ENCODE measurements around the gene RAB13. TPM values are rescaled to one million over a fixed set of nuclear protein-coding genes. Genes with fewer than 3 reads are reported as not detected.
A peak's percentile ranks its signal among the peaks of the same experiment; 100 is the strongest.

RAB13 gene
- total RNA-seq, 1 donor from 2014 or later = 145 TPM

DNA sequence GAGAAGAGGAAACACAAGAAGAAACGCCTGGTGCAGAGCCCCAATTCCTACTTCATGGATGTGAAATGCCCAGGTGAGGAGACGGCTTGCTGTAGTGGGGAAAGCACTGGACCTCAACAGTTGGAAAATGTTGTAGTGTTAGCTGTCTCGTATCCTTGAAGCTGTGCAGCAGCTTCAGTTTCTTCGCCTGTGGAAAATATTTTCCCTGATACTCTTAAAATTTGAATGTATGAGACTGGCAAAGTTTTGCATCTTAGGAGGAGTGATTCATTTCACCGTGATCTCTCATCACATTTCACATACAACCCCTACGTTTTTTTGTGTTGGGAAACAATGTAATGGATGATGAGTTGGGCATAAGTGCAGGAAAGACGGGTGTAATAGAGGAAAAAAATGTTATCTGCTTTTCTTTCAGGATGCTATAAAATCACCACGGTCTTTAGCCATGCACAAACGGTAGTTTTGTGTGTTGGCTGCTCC lies 5.1 kb upstream of the RAB13 start:
- Histone ChIP-seq H3K9me3 (ENCODE audit: insufficient read depth, low read depth, low read length) (no peaks in the 10 kb centered on the region), H3K36me3 (ENCODE audit: insufficient read depth, low read length) (peaks cover 22% of the 10 kb centered on the region), H3K4me3 (ENCODE audit: insufficient read depth, low read depth, low read length) (peak overlapping the region; percentile 88), H2AFZ (ENCODE audit: low read depth, low read length) (no peak overlapping the region), H4K20me1 (ENCODE audit: insufficient read depth, low read length) (peaks cover 25% of the 10 kb centered on the region), H3K4me1 (ENCODE audit: insufficient read depth, low read length) (peaks cover 20% of the 10 kb centered on the region), H3K27ac (ENCODE audit: low read depth, low read length) (peak overlapping the region; percentile 92), H3K79me2 (ENCODE audit: insufficient read depth, low read length) (peaks cover 22% of the 10 kb centered on the region), H3K9ac (ENCODE audit: low read length) (peak overlapping the region; percentile 95), H3K27me3 (ENCODE audit: insufficient read depth, low read length) (no peaks in the 10 kb centered on the region), H3K4me2 (ENCODE audit: low read length) (peak overlapping the region; percentile 92)
- DNase-seq (ENCODE audit: low read depth) (no peak), FAIRE-seq (no peak)
- Mint-ChIP-seq H3K27ac (ENCODE audit: unreplicated experiment) (peak overlapping the region; percentile 96), H3K36me3 (ENCODE audit: low read depth, unreplicated experiment) (peaks cover 15% of the 10 kb centered on the region), H3K4me1 (ENCODE audit: low read depth, unreplicated experiment) (peaks cover 16% of the 10 kb centered on the region), H3K4me3 (ENCODE audit: unreplicated experiment) (peak overlapping the region; percentile 96), H3K27me3 (ENCODE audit: low read depth, unreplicated experiment) (no peaks in the 10 kb centered on the region), H3K9me3 (ENCODE audit: unreplicated experiment) (peaks cover 2% of the 10 kb centered on the region)
- no peak for TF ChIP-seq EZH2 (IDR thresholded peaks at IDR 0.05; ENCODE audit: insufficient read depth, low read length)
- TF ChIP-seq, protein P1, sequence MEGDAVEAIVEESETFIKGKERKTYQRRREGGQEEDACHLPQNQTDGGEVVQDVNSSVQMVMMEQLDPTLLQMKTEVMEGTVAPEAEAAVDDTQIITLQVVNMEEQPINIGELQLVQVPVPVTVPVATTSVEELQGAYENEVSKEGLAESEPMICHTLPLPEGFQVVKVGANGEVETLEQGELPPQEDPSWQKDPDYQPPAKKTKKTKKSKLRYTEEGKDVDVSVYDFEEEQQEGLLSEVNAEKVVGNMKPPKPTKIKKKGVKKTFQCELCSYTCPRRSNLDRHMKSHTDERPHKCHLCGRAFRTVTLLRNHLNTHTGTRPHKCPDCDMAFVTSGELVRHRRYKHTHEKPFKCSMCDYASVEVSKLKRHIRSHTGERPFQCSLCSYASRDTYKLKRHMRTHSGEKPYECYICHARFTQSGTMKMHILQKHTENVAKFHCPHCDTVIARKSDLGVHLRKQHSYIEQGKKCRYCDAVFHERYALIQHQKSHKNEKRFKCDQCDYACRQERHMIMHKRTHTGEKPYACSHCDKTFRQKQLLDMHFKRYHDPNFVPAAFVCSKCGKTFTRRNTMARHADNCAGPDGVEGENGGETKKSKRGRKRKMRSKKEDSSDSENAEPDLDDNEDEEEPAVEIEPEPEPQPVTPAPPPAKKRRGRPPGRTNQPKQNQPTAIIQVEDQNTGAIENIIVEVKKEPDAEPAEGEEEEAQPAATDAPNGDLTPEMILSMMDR (IDR thresholded peaks at IDR 0.05; ENCODE audit: insufficient read depth, low read depth, low read length) = no peak

DNA sequence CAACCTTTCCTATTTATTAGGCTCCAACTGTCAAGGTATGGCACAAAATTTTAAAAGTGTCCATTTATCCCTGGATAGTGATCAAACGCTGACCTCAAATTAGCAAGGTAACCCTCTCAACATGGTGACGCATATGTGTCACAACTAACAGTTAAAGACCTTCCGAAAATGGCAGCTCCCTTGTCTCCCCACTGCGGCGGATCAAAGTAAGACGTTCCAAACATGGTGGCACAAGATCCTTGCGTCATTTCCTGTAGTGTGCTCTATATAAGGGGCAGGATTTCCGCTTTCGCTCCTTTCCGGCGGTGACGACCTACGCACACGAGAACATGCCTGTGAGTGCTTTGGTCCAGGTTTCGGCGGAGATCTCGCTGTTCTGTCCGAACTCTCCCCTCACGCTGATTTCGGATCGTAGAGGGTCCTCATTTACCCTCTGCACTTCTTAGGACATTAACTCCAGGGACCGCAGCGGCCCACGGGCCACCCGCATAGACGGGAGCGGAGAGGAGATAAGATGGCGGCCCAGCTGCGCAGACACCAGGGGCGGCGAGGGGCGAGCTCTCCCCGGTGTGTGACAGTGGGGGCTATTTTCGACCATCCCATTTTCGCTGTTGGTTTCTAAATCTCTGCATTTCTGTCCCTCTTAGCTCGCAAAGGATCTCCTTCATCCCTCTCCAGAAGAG lies 4.5 kb upstream of the RAB13 start, which contains the start of gene RPS27:
Gene RPS27 (plus strand): TSS at position 295 of the 683 bp plus-strand sequence. CDS start 35 bp downstream, at position 330.
- H3K4me2 ChIP-seq (ENCODE audit: low read length) = peak within 1 kb of the TSS; percentile 92
- H3K27me3 Mint-ChIP-seq (ENCODE audit: low read depth, unreplicated experiment) = no peaks in the 10 kb centered on the region
- H3K79me2 ChIP-seq (ENCODE audit: insufficient read depth, low read length) = peaks cover 26% of the 10 kb centered on the region
- H3K36me3 ChIP-seq (ENCODE audit: insufficient read depth, low read length) = peaks cover 22% of the 10 kb centered on the region
- peak within 1 kb of the TSS; percentile 96 for H3K4me3 Mint-ChIP-seq (ENCODE audit: unreplicated experiment)
- peak within 1 kb of the TSS; percentile 66 for H2AFZ ChIP-seq (ENCODE audit: low read depth, low read length)
- H3K4me3 ChIP-seq (ENCODE audit: insufficient read depth, low read depth, low read length) = peak within 1 kb of the TSS; percentile 88
- H3K27me3 ChIP-seq (ENCODE audit: insufficient read depth, low read length) = no peaks in the 10 kb centered on the region
- no peak for TF ChIP-seq EZH2 (IDR thresholded peaks at IDR 0.05; ENCODE audit: insufficient read depth, low read length)
- TF ChIP-seq, protein P1 (IDR thresholded peaks at IDR 0.05; ENCODE audit: insufficient read depth, low read depth, low read length) = no peak
- DNase-seq (ENCODE audit: low read depth) (peak; percentile 96), FAIRE-seq (no peak)
- peaks cover 15% of the 10 kb centered on the region for H3K36me3 Mint-ChIP-seq (ENCODE audit: low read depth, unreplicated experiment)
- peaks cover 16% of the 10 kb centered on the region for H3K4me1 Mint-ChIP-seq (ENCODE audit: low read depth, unreplicated experiment)
- peak within 1 kb of the TSS; percentile 95 for H3K9ac ChIP-seq (ENCODE audit: low read length)
- H4K20me1 ChIP-seq (ENCODE audit: insufficient read depth, low read length) = peaks cover 23% of the 10 kb centered on the region
- H3K27ac Mint-ChIP-seq (ENCODE audit: unreplicated experiment) = peak within 1 kb of the TSS; percentile 96
- no peaks in the 10 kb centered on the region for H3K9me3 ChIP-seq (ENCODE audit: insufficient read depth, low read depth, low read length)
- peak within 1 kb of the TSS; percentile 92 for H3K27ac ChIP-seq (ENCODE audit: low read depth, low read length)
- peaks cover 2% of the 10 kb centered on the region for H3K9me3 Mint-ChIP-seq (ENCODE audit: unreplicated experiment)
- H3K4me1 ChIP-seq (ENCODE audit: insufficient read depth, low read length) = peaks cover 20% of the 10 kb centered on the region

DNA sequence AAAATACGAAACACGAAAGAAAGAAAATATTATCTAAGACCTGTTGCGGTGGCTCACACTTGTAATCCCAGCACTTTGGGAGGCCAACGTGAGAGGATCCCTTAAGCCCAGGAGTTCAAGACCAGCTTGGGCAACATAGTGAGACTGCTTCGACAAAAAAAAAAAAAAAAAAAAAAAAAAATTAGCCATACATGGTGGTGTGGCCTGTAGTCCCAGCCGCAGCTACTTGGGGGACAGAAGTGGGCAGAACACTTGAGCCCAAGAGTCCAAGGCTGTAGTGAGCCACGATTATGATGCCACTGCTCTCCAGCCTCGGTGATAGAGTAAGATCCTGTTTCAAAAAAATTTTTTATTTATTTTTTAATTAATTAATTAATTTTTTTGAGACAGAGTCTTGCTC lies 1.5 kb upstream of the RAB13 start:
- Histone ChIP-seq H3K36me3 (ENCODE audit: insufficient read depth, low read length) (peaks cover 19% of the 10 kb centered on the region), H3K27ac (ENCODE audit: low read depth, low read length) (no peak overlapping the region), H3K79me2 (ENCODE audit: insufficient read depth, low read length) (peaks cover 47% of the 10 kb centered on the region), H2AFZ (ENCODE audit: low read depth, low read length) (no peak overlapping the region), H4K20me1 (ENCODE audit: insufficient read depth, low read length) (peaks cover 19% of the 10 kb centered on the region), H3K4me3 (ENCODE audit: insufficient read depth, low read depth, low read length) (no peak overlapping the region), H3K27me3 (ENCODE audit: insufficient read depth, low read length) (no peaks in the 10 kb centered on the region), H3K9ac (ENCODE audit: low read length) (no peak overlapping the region), H3K4me2 (ENCODE audit: low read length) (no peak overlapping the region), H3K4me1 (ENCODE audit: insufficient read depth, low read length) (peaks cover 29% of the 10 kb centered on the region), H3K9me3 (ENCODE audit: insufficient read depth, low read depth, low read length) (no peaks in the 10 kb centered on the region)
- FAIRE-seq (no peak), DNase-seq (ENCODE audit: low read depth) (no peak)
- no peaks in the 10 kb centered on the region for H3K27me3 Mint-ChIP-seq (ENCODE audit: low read depth, unreplicated experiment)
- peaks cover under 1% of the 10 kb centered on the region for H3K9me3 Mint-ChIP-seq (ENCODE audit: unreplicated experiment)
- H3K4me1 Mint-ChIP-seq (ENCODE audit: low read depth, unreplicated experiment) = peaks cover 19% of the 10 kb centered on the region
- H3K36me3 Mint-ChIP-seq (ENCODE audit: low read depth, unreplicated experiment) = peaks cover 15% of the 10 kb centered on the region
- no peak for TF ChIP-seq EZH2 (IDR thresholded peaks at IDR 0.05; ENCODE audit: insufficient read depth, low read length)
- TF ChIP-seq, protein P1 (IDR thresholded peaks at IDR 0.05; ENCODE audit: insufficient read depth, low read depth, low read length) = no peak
- no peak overlapping the region for H3K27ac Mint-ChIP-seq (ENCODE audit: unreplicated experiment)
- H3K4me3 Mint-ChIP-seq (ENCODE audit: unreplicated experiment) = no peak overlapping the region
